GM18861 (cell line): ENCODE results near the gene VWA8.

ENCODE experiments used
- ATAC-seq: cut with Tn5 transposase; IDR thresholded peaks from one replicate; pipeline ENCODE4 v1.9.1; 2021; ENCODE audit not compliant: unreplicated experiment

Gene VWA8

GRCh38 chr13:41960637-41961465, at the start of gene VWA8:
Gene VWA8 (minus strand): TSS chr13:41961109. CDS start chr13:41961015, 94 bp downstream.
- peak; percentile 64 for ATAC-seq

GRCh38 chr13:42009057-42009456, 48.1 kb upstream of the VWA8 start:
- no peak for ATAC-seq

- ATAC-seq = no peak
These were observed 46.9 kb upstream of the VWA8 start for GRCh38 chr13:42007844-42008243.

- ATAC-seq = no peak
These were observed 41.2 kb upstream of the VWA8 start for GRCh38 chr13:42002066-42002465.

- no peak for ATAC-seq
These were observed 40.7 kb upstream of the VWA8 start for GRCh38 chr13:42001580-42001979.

- no peak for ATAC-seq
These were observed 39.9 kb upstream of the VWA8 start for GRCh38 chr13:42000846-42001245.

- ATAC-seq = no peak
These were observed 36.5 kb upstream of the VWA8 start for GRCh38 chr13:41997396-41997795.

GRCh38 chr13:41995946-41996345, 35.0 kb upstream of the VWA8 start:
- no peak for ATAC-seq

GRCh38 chr13:41995336-41995735, 34.4 kb upstream of the VWA8 start:
- no peak for ATAC-seq

- ATAC-seq = no peak
These were observed 33.8 kb upstream of the VWA8 start for GRCh38 chr13:41994696-41995095.

- no peak for ATAC-seq
These were observed 31.0 kb upstream of the VWA8 start for GRCh38 chr13:41991936-41992335.

GRCh38 chr13:41988244-41988643, 27.3 kb upstream of the VWA8 start:
- ATAC-seq = no peak

- ATAC-seq = no peak
These were observed 25.0 kb upstream of the VWA8 start for GRCh38 chr13:41985788-41986508.

GRCh38 chr13:41981951-41982715, 21.2 kb upstream of the VWA8 start:
- ATAC-seq = no peak

GRCh38 chr13:41978007-41978406, 17.1 kb upstream of the VWA8 start:
- no peak for ATAC-seq

GRCh38 chr13:41976476-41976875, 15.6 kb upstream of the VWA8 start:
- no peak for ATAC-seq

GRCh38 chr13:41974262-41974900, 13.5 kb upstream of the VWA8 start:
- ATAC-seq = no peak

GRCh38 chr13:41973247-41973741, 12.4 kb upstream of the VWA8 start:
- ATAC-seq = no peak

GRCh38 chr13:41971848-41972247, 10.9 kb upstream of the VWA8 start:
- ATAC-seq = no peak

- ATAC-seq = no peak
These were observed 10.0 kb upstream of the VWA8 start for GRCh38 chr13:41970918-41971317.

GRCh38 chr13:41970022-41970421, 9.1 kb upstream of the VWA8 start:
- no peak for ATAC-seq
